Stimulated activated CD8-positive, alpha-beta memory T cell treated with anti-CD3 and anti-CD28 coated beads, Interleukin-12 subunit alpha, Interleukin-12 subunit beta, amount 100 ng/mL, for 4 hours (primary cell): ENCODE results near the gene KIF3B.
"Not testable (repeated sequence)": the region's sequence is repeated elsewhere in the genome, so short reads cannot be mapped to it uniquely, and the experiment has no call there.

ENCODE experiments used
- DNase-seq: peaks from one replicate; pipeline ENCODE4 v3.0.0-alpha.2; 2020; ENCODE audit warnings: low read depth

Gene KIF3B

DNA sequence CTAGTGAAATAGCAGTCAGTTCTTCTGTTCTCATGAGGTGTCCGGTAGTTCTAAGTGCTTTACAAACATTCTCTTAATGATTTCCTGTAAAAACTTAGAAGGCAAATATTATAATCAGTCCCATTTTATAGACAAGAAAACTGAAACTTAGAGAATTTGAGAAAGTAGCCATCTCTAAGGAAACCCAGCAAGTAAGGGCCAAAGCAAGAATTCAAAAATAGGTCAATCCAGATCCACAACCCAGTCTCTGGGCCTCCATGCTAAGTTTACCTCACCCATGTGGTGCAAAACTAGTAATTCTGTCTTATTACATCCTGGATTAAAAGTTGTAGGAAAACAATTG lies 53.1 kb downstream of the KIF3B start:
- no peak for DNase-seq

DNA sequence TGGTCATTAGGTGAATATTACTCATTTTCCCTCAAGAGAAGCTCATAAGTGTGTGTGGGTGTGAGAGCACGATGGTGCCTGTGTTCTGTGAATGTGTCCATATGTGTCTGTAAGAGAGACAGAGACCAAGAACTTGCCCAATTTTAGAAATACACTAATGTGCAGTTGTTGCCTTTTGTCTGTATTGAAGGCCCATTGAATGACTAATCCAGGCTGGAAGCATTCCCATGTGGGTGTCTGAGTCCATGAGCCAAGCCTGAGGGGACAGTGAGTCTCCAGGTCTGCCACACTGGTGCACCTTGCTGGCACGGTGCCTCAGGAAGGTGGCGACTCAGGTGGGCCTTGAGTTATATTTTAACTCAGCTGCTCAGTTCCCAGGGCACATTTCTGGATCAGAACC lies 55.2 kb downstream of the KIF3B start:
- no peak for DNase-seq

DNA sequence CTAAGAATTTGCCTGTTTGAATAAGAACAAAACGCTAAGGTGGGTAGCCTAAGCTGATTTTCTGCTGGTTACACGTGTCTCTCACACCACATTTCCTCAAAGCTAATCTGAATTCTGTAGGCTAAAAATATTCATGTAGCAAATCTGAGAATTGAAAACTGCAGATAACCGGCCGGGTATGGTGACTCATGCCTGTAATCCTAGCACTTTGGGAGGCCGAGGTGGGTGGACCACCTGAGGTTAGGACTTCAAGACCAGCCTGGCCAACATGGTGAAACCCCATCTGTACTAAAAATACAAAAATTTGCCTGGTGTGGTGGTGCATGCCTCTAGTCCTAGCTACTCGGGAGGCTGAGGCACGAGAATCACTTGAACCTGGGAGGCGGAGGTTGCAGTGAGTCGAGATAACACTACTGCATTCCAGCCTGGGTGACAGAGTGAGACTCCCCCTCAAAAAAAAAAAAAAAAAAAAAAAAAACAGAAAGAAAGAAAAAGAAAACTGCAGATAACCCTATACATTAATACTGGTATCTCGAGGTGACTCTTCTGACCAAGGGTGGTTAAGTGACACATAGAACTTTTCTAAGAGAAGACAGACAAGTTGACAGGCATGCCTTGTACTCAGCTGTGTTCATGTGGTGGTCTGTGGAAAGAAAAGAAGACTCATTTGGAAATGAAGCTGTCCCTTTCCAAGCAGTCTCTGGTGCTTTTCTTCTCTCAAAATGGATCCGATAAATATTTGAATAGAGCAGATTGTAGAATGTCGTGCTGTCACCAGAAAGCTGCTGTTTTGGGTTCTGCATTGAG lies 55.9 kb downstream of the KIF3B start:
- DNase-seq: no peak

DNA sequence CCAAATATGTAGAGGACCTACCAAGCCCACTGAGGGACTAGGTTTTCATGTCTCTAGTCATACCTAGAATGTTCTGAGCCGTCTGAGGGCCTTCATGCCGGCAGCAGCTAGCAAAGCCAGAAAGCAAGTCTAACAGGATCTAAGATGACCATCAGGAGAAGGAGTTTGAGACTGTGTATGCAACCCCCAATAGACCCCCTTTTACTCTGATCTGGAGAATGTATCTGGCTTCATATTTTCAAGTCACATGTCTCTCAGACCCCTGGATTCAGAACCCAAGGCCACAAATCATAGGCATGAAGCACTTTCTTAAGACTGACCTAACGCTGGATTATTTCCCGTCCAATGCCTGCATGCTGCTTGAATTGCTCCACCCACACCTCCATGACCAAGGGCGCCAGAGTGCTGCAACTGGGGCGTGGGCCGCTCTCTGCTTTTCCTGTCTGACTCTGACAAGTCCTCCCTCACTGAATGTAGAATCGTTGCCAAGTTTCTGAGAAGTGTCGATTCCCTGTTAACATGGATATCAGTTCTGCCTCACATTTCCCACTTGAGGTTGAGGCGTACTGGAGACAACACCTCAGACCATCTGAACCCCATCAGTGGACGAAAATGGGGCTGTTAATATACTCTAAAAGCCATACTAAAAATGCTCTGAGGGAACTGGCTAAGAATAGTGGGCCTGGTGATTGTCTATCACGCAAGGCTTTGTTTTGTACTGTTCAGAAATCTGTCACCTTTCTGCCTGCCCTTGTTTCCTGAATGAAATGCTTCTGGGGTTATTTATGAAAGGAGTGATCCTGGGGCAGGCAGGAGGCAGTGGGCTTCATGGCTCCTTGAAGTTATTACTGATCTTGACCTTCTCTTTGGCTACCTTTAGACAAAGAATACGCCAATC lies 56.8 kb downstream of the KIF3B start:
- DNase-seq: peak; percentile 14

DNA sequence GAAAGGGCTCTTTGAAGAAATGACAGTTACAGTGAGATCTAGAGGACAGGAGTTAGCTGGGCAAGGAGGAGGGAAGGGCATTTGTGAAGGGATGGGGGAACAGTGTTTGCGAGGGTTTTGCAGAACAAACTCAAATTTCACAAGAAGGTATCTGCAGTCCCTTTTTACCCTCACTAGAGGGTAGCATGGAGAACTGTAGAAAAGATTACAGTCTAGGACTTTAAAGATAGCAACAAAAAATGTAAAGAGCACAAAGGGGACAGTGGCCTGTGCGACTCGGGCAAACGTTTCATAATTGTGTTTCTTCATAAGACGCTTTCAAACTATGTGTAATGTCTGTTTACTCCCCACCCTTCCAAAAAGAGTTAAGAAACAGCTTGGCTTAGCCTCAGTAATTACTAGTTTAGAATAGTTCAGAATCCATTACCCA lies 59.5 kb downstream of the KIF3B start:
- DNase-seq: no peak

DNA sequence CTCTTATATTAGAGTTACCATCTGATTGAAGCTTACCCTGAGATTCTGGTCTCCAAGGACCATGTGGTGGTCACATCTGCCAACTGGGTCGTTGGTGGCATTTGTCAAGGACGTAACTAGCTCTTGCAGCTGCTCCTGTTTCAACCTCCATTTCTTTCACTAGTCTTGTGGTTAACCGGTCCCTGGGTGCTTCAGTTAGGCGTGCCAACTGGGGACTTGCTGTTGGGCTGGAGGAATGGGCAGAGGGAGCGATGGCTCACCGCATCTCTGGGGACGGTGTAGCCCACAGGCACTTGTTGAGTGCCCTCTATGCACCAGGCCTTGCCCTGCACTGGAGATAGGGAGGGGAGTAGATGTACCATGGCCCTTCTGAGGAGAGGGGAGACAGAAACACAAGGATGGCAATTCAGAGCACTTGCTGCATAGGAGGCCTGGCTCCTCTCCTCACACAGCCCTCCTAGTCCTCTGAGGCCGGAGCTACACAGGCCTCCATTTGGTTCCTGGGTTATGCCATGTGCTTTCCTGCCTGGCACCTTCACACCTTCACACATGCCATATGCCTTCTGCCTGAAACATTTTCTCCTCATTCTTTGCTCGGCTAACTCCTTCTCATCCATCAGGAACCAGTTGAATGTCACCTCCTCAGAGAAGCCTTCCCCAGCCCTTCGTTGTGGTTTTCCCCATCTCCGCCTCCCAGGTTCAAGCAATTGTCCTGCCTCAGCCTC lies 60.6 kb downstream of the KIF3B start:
- DNase-seq: no peak

DNA sequence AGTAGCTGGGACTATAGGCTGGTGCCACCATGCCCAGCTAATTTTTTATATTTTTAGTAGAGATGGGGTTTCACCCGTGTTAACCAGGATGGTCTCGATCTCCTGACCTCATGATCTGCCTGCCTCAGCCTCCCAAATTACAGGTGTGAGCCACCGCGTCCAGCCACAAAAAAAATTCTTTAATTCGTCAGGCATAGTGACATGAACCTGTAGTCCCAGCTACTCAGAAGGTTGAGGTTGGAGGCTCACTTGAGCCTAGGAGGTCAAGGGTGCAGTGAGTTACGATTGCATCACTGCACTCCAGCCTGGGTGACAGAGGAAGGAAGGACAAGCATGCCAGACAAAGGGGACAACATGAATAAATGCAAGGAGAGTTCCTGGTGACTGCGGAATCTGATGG lies 61.2 kb downstream of the KIF3B start:
- DNase-seq: no peak

DNA sequence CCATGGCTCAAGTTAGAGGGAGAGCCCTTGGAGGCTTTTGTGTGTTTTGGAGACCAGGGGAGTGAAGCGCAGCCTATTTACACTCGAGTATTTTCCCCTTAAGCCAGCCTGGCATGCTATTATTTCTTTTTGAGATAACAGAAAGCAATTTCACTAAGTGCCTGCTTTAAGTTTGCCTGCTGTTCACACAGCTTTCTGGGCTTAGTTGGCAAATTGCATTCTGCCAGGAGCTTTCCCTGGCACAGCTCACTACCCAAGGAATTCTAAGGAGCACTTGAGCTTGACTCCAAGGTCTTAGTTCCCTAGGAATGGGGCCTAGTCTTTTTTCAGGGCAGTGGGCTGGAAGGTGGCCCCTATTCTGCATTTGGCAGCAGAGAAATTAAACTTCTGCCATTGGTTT lies 61.7 kb downstream of the KIF3B start:
- no peak for DNase-seq

DNA sequence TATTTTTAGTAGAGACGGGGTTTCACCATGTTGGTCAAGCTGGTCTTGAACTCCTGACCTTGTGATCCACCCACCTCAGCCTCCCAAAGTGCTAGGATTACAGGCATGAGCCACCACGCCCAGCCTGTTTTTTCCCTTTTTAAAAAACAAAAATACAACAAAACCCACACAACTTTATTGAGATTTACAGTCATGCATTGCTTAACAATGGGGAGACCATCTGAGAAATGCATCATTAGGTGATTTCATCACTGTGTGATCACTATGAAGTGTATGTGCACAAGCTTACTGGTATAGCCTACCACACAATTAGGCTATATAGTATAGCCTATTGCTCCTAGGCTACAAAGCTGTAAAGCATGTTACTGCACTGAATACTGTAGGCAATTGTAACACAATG lies 63.6 kb downstream of the KIF3B start:
- DNase-seq: not testable (repeated sequence)

DNA sequence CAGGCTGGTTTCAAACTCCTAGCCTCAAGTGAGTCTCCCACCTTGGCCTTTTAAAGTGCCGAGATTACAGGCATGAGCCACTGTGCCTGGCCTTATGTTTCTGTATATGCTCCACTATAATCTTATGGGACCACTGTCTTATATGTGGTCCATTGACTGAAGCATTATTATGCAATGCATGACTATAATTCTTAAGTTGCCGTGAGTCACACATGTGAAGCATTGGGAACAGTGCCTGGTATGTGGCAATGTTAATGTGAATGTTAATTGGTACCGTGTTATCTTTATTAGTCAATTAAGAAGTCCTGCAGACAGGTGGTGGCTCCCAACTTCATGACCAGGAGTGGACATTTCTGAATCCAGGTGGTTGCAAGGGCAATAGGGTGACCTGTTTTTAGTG lies 66.0 kb downstream of the KIF3B start:
- no peak for DNase-seq

DNA sequence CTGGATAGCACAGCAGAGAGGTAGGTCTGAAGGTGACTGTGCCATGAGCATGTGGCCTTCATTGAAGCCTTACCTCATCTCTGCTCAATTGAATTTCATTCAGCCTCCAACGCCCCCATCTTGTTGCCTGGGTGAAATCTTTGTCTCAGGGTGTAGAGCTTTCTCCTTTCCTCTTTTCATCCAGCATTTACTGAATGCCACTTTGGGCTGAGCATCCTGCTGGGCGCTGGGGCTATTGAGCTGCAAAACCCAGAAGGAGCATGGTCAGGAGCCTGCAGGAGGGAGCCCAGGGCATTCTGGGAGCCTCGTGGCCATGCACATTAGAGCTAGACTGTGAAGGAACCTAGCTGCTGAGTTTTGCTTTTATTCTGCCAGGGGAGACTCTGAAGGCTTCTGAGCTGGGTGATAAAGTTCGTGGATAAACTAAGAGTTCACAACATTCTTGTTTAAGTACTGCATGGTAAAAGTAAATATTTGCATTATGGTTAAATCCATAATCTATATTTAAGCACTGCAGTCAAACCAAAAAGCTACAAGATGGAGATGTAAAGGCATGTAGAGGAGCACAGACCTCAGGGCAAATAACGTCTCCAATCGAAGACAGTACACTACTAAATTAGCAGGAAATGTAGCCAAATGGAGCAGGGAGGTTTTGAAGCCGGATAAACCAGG lies 67.5 kb downstream of the KIF3B start:
- DNase-seq: no peak

DNA sequence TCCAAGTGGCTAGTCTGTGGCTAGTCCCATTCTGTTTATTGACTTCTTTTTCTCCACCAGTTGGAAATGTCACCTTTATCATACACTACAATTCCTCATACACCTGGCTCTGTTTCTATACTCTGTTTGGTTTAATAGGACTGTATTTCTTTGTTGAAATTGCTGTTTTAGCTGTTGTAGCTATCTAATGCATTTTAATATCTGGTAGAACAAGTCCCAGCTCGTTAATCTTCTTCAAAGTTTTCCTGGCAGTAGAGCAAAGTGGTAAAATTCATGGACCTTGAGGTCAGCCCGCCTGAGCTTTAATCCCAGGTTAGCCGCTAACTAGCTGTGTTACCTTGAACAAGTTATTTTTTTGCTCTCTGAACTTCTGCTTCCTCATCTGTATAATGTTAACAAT lies 70.8 kb downstream of the KIF3B start:
- DNase-seq: no peak

DNA sequence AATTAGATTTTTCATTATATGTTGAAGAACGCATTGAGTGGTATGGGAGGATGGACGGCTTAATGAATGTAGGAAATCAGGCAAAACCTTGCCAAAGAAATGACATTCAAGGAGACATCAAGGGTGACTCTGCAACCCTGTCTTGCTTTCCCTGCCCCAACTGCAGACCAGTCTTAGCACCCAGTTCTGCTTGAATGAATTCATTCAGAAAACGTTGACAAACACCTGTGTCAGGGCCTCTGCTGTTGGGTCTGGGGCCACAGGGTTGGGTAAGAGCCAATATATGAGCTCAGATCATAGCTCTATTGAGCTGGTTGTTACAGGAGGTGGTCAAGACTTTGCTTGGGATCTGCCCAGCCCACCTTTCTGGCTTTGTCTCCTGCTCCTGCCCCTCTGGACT lies 73.0 kb downstream of the KIF3B start:
- DNase-seq: no peak

DNA sequence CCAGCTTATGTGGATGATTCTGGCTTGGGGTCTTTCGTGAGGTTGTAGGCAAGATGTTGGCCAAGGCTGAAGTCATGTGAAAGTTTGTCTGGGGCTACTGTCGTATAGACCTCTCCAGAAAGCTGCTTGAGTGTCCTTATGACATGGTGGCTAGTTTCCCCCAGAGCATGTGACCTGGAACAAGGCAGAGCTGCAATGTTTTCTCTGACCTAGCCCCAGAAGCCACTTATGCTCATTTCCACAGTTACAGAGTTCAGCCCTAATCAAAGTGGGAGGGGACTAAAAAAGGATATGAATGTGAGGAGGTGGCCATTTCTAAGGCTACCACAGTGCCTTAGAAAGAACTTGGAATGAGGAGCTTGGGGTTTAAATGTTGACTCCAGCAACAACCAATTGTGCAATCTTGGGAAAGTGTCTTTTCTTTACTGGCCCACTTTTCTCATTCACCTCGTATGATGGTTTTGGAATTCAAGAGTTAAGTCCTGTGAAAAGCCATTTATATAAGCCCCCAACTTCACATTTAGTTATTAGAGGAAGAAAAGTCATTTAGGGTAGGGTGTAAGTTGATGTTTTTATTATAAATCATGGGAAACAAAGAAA lies 74.8 kb downstream of the KIF3B start:
- DNase-seq: no peak

DNA sequence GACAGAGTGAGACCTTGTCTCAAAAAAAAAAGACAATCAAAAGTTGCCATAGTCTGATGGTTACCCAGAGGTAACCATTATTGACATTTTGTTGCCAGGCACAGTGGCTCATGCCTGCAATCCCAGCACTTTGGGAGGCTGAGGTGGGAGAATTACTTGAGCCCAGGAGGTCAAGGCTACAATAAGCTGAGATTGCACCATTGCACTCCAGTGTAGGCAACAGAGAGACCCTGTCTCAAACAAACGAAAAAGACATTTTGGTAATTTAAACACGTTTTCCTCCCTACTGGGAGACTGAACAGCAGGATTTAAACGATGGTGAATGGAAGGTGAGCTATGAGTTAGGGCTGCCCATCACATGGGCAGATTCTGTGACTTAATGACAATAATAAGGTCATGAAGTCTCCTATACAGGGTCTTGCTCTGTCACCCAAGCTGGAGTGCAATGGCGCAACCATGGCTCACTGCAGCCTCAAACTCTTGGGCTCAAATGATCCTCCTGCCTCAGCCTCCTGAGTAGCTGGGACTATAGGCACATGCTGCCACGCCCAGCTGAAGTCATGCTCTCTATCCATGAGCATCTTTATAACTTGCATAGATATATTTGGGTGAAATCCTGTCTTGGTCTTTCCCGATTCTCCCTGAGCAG lies 76.5 kb downstream of the KIF3B start:
- no peak for DNase-seq

DNA sequence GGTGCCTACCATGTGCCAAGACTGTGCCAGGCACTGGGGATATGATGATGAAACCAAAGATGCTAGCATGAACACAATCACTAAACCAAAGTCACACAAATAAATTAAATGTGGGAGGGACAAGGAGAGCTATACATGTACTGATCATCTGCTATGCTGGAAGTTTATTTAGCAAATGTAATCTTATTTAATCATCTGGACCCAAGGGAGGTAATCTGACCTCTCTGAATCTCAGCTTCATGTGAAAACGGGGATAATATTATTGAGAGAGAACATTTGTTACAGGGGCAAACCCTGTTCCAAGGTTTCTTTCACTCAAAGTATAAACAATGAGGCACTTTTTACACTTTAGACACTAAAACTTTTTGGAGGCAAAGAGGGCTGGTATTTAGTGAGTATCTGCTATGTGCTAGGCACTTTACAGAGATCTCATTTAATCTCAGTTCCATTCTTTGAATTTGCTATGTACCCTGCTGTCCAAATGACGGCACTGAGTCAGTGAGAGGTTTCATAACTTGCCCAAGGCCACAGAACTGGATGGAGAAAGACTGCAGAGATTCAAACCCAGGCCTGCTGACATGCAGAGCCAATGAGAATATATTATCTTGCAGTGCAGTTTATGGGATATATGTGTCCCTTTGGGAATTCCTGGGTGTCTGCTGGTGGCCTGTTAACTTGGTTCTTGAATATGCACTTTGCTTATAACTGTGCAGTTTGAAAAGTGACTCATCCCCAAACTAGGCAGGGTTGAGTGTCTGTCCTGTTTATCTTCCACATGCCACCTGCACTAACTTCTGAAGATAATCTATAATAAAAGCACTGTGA lies 77.4 kb downstream of the KIF3B start:
- no peak for DNase-seq

DNA sequence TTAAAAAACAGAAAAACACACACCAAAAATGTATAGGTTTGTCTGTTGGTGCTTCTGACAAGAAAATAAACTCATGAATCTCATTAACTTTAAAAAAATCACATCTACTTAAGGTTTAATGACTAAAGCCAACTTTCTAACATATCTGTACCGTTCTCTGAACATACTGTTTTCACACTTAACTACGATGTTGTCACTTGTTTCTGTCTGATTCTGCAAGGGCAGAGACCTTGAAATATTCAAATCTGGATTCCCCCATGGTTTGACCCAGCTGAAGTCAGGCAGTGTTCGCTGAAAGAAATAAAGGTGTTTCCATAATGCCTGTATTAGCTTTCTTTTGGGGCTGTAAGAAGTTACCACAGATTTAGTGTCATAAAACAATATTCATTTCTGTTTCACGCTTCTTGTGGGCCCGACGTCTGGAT lies 78.0 kb downstream of the KIF3B start:
- DNase-seq: no peak

DNA sequence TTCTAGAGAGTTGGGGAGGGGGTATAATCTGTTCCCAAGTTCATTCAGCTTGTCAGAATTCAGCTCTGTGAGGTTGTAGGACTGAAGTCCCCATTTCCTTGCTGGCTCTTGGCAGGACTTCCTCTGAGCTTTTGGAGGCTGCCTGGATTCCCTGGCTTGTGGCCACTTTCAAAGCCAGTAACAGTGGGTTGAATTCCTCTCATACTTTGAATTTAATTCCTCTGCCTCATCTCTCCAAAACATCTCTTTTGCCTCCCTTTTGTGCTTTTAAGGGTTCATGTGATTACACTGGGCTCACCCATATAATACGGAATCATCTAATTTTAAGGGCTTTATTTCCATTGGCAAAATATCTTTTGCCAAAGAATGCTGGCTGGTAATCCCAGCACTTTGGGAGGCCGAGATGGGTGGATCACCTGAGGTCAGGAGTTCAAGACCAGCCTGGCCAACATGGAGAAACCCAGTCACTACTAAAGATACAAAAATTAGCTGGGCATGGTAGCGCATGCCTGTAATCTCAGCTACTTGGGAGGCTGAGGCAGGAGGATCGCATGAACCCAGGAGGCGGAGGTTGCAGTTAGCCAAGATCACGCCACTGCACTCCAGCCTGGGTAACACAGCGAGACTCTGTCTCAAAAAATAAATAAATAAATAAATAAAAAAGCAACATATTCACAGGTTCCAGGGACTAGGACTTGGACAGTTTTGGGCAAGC lies 78.6 kb downstream of the KIF3B start:
- not testable (repeated sequence) for DNase-seq

DNA sequence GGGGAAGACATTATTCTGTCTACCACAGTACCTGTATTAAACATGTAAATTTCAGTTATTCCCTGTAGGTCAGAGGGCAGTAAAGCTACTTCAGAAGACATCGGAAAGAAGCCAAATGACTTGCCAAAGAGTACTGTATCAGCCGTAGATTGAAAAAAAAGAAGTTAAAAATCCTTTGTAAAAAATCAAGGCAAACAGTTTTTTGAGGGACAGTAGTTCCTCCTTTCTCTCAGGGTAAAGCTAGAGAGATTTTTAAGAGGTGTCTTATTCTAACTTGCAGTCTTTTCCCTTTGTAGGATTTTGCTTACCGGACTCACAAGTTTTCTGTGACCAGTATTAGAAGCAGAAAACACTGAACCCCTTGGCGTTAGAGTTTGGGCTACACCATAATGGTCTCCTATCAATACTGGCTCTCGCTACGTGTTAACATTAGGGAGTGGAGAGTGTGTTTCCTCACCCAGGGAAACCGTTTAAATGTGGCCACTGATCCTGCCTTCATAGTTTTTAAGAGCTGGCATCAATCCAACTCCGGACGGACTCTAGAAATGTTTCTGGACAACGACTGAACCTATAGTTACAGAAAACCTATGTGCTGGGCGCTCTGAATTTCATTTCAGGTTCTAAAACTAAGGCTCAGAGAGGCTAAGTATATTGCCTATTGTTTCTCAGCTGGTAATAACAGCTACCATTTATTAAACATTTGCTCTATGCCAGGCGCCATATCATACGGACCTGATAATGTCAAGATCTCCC lies 79.3 kb downstream of the KIF3B start:
- DNase-seq: no peak
